NK-92 (cell line): ENCODE results near the gene C3orf20.

Source experiments
- DNase-seq: peaks from one replicate; lab custom pipeline; 2025; ENCODE audit not compliant: unreplicated experiment; lab: John Stamatoyannopoulos, UW

Gene C3orf20

GRCh38 chr3:14810070-14810791, 135.3 kb downstream of the C3orf20 start:
- DNase-seq: no peak

GRCh38 chr3:14810801-14811661, 136.1 kb downstream of the C3orf20 start:
- DNase-seq: no peak

GRCh38 chr3:14811684-14812083, 136.7 kb downstream of the C3orf20 start:
- DNase-seq: no peak

- DNase-seq: no peak
These were observed 137.4 kb downstream of the C3orf20 start for GRCh38 chr3:14812196-14812790.

GRCh38 chr3:14814411-14814871, 139.5 kb downstream of the C3orf20 start:
- DNase-seq: no peak

GRCh38 chr3:14816359-14816758, 141.4 kb downstream of the C3orf20 start:
- DNase-seq: no peak

- DNase-seq: no peak
These were observed 144.0 kb downstream of the C3orf20 start, which contains the start of gene FGD5 for GRCh38 chr3:14818804-14819500. Gene FGD5 (plus strand): TSS chr3:14818962. CDS start chr3:14819072, 110 bp downstream.

- no peak for DNase-seq
These were observed 144.7 kb downstream of the C3orf20 start for GRCh38 chr3:14819671-14820070.

GRCh38 chr3:14820156-14820555, 145.2 kb downstream of the C3orf20 start:
- DNase-seq: no peak

- no peak for DNase-seq
These were observed 146.2 kb downstream of the C3orf20 start for GRCh38 chr3:14821151-14821550.

GRCh38 chr3:14822134-14822533, 147.2 kb downstream of the C3orf20 start:
- DNase-seq: no peak
